GM12874 (cell line): ENCODE data around the gene CCDC6.

Experiments used
- CTCF ChIP-seq: IDR thresholded peaks from 2 replicates; pipeline ENCODE4 v1.5.1; 2011; ENCODE audit warnings: low read depth, mild to moderate bottlenecking, control low read depth, low read length, moderate library complexity; ENCODE audit not compliant: insufficient read depth

The CCDC6 gene

GRCh38 chr10:59829024-59829423 is 77.3 kb downstream of the CCDC6 start:
- TF ChIP-seq CTCF = no peak

GRCh38 chr10:59825932-59826331 is 80.4 kb downstream of the CCDC6 start:
- TF ChIP-seq CTCF = no peak

GRCh38 chr10:59823751-59824150 is 82.6 kb downstream of the CCDC6 start:
- no peak for TF ChIP-seq CTCF

- TF ChIP-seq CTCF = no peak
Measured at GRCh38 chr10:59823111-59823510, 83.2 kb downstream of the CCDC6 start.

GRCh38 chr10:59820471-59820870 is 85.9 kb downstream of the CCDC6 start:
- TF ChIP-seq CTCF = no peak

- TF ChIP-seq CTCF = no peak
Measured at GRCh38 chr10:59819683-59820082, 86.7 kb downstream of the CCDC6 start.

- no peak for TF ChIP-seq CTCF
Measured at GRCh38 chr10:59819265-59819664, 87.1 kb downstream of the CCDC6 start.

- TF ChIP-seq CTCF = no peak
Measured at GRCh38 chr10:59817773-59818172, 88.6 kb downstream of the CCDC6 start.
